NCI-H146 treated with DMSO at 0.1 percent for 48 hours (cell line): ENCODE data around the gene PLEKHG4.

ENCODE experiments used
- DNase-seq: peaks from one replicate; lab custom pipeline; 2025; ENCODE audit not compliant: unreplicated experiment; lab: John Stamatoyannopoulos, UW

The PLEKHG4 gene

GRCh38 chr16:67259705-67260104, 19.6 kb upstream of the PLEKHG4 start:
- no peak for DNase-seq

GRCh38 chr16:67260426-67261063, 18.8 kb upstream of the PLEKHG4 start:
- no peak for DNase-seq

DNA sequence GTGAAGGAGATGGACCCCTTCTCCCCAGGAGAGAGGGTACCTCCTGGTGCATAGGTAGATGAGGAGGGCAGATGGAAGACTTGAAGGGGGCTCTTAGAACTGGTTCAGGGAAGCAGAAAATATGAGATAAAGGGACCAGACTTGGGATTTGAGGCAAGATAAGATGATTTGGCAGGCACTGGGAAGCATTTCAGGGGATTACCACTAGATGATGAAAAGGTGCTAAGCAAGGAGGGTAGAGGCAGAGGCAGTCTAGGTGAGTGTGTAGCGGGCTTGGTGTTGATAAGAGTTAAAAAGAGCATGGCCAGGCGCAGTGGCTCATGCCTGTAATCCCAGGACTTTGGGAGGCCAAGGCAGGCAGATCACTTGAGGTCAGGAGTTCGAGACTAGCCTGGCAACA, 16.1 kb upstream of the PLEKHG4 start:
- DNase-seq = no peak

DNA sequence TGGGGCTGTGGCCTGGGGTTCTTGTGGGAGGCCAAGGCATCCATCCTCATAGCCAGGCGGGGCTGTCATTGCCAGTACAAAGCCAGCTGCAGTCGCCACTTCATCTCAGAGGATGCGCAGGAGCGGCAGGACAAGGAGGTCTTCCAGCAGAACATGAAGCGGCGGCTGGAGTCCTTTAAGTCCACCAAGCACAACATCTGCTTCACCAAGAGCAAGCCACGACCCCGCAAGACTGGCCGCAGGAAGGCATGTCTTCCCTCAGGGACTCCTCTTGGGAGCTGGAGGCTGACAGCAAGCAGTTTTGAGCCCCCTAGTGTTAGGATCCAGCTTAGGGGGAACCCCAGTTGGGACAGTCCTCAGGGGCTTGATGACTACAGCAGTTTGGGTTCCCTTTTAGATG, 15.1 kb upstream of the PLEKHG4 start:
- DNase-seq = no peak

DNA sequence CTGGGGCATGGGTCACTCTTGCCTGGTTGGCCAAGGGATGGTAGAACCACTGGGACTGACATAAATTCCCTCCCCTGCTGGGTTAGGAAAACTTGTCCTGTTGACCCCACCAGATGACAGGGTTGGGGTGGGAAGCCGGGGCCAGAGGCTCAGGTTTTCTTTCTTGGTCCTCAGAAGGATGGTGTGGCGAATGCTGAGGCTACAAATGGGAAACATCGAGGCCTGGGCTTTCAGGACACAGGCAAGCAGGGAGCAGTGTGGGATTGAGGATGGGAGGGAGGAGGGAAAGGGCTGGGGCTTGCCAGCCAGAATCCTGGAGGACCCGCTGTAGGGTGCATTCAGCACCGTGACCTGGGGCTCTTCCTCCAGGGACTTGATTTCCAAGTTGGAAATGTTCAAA, 14.5 kb upstream of the PLEKHG4 start:
- no peak for DNase-seq

DNA sequence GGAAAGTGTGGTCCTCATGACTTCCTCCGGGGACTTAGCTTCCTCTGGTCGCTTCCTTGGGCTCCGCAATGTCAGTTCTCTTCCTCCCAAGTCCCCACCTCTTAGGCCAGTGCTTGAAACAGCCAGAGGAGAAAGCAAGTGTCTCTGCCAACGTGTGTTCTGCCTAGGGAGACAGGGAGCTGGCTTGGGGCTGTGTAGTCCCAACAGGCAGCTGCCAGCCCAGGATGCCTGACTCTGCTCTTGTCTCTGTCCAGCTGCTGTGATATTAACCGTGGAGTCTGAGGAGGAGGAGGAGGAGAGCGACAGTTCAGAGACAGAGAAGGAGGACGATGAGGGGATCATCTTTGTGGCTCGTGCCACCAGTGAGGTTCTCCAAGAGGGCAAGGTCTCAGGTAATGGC, 13.5 kb upstream of the PLEKHG4 start:
- no peak for DNase-seq

GRCh38 chr16:67268136-67268579, 11.2 kb upstream of the PLEKHG4 start:
- no peak for DNase-seq

GRCh38 chr16:67269766-67270165, 9.6 kb upstream of the PLEKHG4 start:
- no peak for DNase-seq

DNA sequence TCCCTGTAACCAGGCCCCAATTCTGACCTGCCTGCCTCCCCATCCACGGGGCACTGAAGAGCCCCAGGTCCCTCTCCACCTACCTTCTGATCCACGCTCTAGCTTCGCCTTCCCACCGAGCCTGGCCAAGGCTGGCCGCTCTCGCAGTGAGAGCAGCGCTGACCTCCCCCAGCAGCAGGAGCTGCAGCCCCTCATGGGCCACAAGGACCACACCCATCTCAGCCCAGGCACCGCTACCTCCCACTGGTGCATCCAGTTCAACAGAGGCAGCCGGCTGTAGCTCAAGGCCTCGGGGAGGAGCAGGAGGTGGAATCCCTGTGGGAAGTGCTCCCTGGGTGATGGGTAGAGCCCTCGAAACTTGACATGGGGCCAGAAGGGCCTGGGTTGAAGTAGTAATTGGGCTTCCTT, 8.4 kb upstream of the PLEKHG4 start:
- DNase-seq = no peak

DNA sequence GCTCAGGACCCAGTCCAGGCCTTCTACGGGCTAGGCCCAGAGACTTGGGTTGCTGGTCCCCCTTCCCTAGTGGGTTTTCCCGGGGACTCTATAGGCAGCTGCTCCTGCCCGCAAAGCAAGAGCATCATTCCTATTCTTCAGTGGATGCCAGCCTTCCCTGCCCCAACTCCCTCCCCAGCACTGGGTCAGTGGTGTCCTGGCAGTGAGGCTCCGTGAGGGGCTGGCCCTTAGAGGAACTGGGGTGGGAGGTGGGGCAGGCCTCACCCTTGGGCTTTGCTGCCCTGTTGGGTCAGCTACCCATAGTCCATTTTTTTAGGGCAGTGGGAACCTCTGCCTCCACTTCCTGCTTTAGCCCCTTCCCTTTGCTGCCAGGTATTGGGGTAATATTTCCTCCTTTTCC, 7.9 kb upstream of the PLEKHG4 start:
- DNase-seq = no peak

DNA sequence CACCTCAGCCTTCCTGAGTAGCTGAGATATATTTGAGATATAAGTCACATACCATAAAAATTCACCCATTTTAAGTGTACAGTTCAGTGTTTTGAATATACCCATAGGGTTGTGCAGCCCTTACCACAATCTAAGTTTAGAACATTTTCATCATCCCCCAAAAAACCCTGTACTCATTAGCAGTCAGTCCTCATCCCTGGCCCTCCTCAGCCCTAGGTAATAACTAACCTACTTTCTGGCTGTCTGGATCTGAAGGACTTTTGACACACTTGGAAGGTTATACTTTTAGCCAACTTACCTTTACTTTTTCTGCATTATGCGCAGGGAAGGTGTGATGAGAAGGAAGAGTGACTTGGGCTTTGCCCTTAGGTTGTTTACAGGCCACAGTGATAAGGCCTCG, 4.0 kb upstream of the PLEKHG4 start:
- no peak for DNase-seq

GRCh38 chr16:67277294-67277998, 1.9 kb upstream of the PLEKHG4 start:
- no peak for DNase-seq

- no peak for DNase-seq
Observed at GRCh38 chr16:67277999-67278772, 1.1 kb upstream of the PLEKHG4 start.

DNA sequence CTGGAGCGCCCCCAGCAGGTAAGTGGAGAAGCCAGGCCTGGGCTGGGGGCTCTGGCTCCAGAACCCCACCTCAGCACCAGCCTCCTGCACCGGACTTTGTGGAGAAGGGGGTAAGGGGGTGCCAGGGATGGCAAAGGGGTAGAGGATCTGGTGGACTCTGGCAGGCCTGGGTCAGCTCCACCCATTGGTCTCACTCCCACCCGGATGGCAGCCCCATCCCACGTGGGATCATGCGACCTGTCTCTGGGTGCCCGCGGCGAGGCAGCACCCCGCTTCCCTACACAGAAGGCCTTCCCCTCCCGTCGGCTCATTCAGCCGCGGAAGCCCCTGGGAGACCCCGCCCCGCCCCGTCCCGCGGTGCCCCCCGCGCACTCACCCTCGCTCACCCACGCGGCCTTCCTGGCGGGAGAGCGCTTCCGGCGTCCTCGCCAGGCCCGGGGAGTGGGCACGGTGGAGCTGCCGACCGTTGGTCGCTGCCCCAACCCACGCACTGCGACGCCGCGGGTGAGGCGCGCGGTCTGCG, 498 bp upstream of the PLEKHG4 start:
- DNase-seq = no peak

DNA sequence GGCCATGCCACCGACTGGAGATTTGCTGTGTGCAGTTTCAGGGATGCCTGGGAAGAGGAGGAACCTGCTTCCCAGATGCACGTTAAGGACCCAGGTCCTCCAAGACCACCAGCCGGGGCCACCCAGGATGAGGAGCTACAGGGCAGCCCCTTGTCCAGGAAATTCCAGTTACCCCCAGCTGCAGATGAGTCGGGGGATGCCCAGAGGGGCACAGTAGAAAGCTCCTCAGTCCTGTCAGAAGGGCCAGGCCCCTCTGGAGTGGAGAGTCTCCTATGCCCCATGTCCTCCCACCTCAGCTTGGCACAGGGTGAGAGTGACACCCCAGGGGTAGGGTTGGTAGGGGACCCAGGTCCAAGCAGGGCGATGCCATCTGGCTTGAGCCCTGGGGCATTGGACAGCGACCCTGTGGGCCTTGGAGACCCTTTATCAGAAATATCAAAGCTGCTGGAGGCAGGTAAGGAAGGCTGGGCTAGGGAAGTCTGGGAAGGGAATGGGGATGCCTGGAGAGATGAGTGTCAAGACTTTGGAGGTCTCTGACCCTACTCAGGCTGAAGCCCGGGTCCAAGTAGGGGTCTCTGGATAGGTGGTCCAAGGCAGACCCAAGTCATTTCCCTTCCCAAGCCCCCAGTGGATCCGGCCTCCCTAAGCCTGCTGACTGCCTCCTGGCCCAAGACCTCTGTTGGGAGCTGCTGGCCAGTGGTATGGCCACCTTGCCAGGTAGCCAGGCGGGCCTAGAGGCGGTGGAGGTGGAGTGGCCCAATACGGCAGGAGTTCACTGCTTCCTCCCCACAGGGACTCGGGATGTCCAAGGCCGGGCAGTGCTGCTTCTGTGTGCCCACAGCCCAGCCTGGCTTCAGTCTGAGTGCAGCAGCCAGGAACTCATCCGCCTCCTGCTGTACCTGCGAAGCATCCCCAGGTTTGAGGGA, 1.0 kb downstream of the PLEKHG4 start:
- no peak for DNase-seq

GRCh38 chr16:67281536-67282446, 2.5 kb downstream of the PLEKHG4 start:
- DNase-seq = no peak

- DNase-seq = no peak
Observed at GRCh38 chr16:67282447-67282805, 3.1 kb downstream of the PLEKHG4 start.

DNA sequence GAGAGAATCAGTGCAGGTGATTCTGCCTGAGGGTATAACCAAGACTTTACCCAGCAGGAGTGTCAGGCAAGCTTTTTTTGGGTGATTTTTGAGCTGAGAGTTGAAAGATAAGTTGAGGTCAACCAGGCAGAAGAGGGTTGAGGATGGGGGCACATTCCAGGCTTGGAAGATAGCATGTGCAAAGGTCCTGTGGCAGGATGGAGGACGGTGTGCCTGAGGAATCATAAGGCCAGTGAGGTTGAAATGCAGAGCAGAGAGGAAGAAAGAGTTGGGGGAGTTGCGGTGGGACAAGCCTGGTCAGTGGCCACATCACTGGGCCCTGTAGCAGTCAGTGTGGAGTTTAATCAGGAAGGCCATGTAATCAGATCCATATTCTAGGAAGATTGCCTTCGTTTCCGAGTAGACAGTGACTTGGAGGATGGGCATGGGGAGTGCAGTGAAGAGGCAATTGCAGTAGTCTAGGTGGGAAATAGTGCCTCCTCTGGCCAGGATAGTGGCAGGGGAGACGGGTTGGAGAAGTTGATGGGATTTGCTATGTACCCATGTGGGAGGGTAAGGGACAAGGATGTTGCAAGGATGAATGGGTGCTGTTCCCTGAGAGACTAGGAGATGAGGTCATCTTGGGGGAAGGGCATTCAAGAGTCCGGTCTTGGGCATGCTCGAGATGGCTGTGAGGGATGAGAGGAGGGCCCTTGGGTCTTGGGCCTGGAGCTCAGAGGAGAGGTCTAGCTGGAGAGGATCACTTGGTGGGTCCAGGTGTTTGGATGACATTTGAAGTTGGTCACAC, 3.9 kb downstream of the PLEKHG4 start:
- DNase-seq = no peak
